Ramos (cell line): ENCODE data around the gene UHRF2.
"Not testable (repeated sequence)": the region's sequence is repeated elsewhere in the genome, so short reads cannot be mapped to it uniquely, and the experiment has no call there.

Experiments used
- in situ Hi-C: fragments of 300-500 bp; cut with MboI; formaldehyde crosslinking; loops from one replicate; pipeline ENCODE4 v1.14.3; 2022; ENCODE audit warnings: low sequenced_read_pairs; ENCODE audit not compliant: unreplicated experiment

UHRF2 gene

DNA sequence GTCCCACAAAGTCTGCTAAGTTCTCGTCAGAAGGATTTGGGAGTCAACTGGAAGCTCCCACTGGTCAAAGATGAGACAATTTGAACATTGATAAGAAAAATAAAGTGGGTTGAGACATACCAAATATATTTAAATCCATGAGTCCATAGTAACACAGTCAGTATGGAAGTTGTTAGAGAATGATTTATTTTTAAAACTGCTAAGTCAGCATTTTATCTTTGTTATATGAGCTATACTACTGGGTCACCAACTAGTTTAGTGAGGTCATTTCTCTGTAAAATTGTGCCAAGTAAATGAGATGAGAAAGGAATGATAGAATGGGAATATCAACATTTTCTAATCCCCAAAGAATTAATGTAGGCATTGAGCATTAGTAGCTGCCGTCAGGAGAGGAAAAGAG is 60.2 kb downstream of the UHRF2 start:
- in situ Hi-C loops: no loop called here

DNA sequence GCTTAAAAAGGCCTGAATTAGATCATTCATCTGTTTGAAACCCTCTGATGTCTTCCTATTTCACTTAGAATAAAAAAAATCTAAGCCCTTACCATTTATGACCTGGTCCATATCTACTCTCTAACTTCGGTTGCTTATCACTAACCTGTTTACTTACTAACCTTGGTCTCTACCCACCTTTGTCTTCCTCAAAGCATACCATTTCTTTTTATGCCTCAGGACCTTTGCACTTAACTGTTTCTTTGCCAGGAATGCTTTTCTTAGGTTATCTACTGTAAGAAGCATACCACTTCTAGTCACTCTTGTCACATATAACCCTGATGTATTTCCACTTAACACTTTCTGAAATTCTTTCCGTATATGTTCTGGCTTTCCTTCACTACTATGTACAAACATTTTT is 67.0 kb downstream of the UHRF2 start:
- in situ Hi-C loops: no loop called here

DNA sequence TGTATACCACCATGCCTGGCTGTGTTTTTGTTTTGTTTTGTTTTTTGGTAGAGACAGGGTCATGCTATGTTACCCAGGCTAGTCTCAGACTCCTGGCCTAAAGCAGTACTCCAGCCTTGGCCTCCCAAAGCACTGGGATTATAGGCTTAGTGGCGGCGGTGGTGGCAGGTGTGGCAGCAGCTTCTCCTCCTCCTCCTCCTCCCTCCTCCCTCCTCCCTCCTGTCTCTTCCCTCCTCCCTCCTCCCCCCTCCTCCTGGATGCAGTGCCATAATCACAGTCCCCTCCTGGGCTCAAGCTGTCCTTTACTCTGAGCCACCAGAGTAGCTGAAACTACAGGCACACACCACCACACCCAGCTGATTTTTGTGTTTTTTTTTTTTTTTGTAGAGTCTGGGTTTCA is 71.2 kb downstream of the UHRF2 start:
- in situ Hi-C loops: no loop called here

DNA sequence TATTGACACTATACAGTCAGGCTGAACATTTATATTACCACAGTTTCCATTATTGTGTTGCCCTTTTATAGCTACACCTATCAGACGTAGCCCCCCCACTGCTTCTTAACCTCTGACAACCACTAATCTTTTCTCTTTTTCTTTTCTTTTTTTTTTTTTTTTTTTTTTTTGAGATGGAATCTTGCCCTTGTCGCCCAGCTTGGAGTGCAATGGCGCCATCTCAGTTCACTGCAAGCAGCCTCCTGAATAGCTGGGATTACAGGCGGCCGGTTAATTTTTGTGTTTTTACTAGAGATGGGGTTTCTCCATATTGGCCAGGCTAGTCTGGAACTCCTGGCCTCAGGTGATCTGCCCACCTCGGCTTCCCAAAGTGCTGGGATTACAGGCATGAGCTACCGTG is 75.4 kb downstream of the UHRF2 start:
- in situ Hi-C loops: no loop called here

DNA sequence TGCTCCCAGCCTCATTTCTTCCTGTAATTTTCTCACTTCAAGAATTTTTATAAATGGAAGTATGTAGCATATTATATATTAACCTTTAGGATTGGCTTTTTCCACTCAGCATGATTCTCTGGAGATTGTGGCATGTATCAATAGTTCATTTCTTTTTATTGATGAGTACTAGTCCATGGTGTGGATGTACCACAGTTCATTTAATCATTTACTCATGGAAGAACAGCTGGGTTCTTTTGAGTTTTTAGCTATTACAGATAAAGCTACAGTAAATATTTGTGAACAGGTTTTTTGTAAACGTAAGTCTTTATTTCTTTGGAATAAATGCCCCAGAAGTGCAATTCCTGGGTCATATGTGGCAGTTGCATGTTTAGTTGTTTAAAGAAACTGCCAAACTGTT is 76.1 kb downstream of the UHRF2 start:
- in situ Hi-C loops: no loop called here

DNA sequence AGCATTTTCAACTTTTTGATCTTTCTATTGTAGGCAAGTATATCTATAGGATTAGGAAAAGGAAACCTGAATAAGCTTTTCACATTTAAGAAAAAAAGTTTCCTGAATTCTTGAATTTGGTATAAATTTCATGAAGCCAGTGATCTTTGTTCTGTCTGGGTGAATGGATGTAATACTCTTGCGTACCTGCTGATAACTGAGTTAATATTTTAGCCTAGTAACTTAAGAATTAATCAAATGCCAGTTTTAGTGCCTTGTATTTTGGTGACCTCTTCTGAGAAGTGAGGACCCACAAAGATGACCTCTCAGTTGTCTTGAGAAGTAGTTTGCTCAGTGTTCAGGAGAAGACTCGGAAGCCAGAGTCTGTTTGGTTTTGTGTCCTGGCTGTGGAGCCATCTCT is 77.9 kb downstream of the UHRF2 start:
- in situ Hi-C loops: no loop called here

DNA sequence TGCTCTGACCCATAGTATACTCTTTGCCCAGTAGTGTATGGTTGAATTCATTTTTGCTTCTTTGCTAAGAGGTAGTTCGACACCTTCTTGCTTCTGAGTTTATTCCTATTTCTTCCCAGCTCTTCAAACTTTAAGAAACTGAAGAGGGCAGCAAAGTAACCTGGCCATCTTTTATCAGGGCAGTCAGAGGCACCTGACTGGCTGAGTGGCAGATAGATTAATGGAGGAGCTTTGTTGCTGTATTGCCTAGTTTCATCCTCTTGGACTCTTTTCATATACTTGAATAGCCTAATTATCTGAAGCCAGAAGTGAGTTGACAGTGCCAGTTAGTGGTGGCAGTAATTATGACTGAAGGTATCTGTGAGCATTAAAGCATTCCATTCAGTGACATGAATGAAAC is 82.5 kb downstream of the UHRF2 start:
- in situ Hi-C loops: no loop called here

DNA sequence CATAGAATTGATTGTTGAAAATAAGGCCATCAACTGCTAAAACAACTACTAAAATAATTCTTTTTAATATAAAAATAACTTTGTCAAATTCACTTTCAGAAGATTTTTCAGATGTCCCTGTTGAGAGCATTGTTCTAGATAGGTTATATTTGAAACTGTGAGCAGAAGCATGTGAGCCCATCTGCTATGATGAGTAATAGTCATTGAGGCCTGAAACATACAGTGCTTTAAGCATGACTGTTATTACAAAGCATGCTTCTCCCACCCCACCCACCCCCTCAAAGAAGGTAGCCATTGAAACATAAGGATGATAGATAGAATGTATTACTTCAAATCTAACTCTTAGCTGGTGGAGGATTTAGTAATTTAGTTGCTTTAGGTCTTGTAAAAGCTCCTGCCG is 86.0 kb downstream of the UHRF2 start:
- in situ Hi-C loops: no loop called here

DNA sequence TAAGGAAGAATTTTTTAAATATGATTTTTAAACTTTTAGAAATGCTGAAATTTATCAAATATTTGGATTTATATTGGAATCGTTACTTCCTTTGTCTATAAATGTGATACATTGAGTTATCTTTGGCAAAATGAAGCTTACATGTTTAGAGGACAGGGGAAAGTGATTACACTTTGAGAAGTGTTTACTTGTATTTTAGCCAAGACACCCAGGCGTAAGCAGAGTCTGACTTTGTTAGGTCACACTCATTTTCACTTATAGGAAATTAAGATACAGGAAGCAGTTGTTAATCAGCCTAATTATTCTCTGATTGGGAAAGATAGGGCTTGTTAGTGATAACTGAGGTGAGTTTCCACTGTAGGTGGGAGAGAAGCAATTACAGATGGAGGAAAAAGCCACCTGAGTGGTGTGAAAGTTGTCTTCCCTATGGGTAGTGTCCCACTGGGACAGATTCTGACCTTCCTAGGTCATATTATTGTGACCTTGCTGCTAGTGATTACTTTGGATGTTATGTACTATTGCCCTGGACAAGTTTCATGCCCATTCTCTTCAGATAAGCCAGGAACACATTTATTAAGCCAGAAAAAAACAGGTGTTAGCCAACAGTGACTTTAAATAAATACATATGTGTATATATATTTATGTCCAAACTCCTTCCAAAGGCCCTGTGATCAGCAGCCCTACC is 88.7 kb downstream of the UHRF2 start:
- in situ Hi-C loops: no loop called here

DNA sequence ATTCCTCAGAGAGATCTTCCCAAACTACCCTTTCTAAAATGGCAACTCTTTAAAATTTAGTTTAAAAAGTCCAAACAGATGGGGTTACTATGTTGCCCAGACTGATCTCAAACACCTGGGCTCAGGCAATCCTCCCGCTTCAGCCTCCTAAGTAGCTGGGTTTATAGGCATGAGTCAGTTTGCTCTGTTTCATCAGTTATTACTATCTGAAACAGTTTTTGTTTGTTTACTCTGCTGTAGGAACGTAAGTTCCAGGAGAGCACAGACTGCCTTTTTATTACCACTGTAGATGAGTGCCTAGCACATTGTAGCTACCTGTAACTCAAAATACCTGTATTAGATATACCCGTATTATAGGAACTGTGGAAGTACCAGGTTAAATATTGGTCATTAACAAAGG is 89.4 kb downstream of the UHRF2 start:
- in situ Hi-C loops: no loop called here

DNA sequence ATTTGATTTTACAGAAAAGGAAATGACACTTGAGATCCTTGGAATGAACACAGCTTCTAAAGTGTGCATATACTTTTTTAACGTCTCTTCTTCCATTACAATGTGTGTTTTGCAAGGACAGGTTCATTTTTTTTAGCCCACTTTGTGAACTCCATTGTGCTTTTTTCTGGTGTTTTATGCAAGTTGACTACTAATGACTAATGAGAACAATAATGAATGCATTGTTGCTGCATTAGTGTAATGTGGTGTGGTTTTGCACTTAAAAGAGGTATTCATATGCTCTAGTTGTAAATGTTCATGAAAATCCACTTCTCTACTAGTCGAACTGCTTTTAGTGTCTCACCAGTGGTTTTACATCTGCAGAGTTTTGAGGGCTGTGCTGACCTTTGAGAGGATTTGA is 93.6 kb downstream of the UHRF2 start:
- in situ Hi-C loops: no loop called here

DNA sequence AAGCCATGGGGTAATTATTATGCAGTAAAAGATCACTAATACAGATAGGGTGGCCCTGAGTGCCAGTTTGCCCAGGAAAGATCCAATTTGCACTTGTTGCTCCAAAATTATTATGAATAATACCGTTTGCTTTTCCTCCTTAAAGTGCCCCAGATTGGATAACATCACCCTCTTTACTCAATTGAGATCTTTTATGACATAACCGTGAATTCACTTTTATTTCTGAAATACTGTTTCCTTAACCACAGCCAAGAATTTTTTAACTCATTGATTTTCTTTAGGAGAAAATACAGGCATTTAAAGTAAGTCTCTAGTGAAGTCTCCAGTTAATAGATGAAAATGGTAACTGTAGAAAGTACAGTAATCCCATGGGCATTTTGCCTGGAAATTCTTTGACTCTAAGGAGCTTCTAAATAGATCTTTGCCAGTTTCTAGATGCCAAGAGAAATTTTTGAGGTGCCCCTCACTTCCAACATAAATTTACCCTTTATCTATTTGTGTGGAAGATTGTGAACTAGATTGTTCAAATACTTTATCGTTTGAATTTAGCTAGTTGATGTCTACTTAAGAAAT is 99.2 kb downstream of the UHRF2 start:
- in situ Hi-C loops: no loop called here

DNA sequence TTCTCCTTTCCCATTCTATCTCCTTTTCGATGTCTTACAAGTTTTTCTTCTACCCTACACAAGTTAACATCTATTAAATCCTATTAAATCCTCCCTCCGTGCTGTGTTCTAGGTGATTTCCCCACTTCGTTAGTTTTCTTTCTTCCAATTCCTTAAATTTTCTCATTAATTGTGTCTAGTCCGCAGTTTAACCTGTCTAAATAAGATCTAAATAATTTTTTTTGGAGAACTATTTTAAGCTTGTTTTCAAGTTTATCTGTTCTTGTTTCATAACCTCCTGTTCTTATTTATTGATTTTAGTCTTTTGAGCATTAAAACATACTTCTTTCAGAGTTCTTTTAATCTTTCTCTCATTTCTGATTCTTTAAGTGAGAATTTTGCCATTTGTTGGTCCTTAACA is 109.3 kb downstream of the UHRF2 start:
- in situ Hi-C loops: no loop called here

DNA sequence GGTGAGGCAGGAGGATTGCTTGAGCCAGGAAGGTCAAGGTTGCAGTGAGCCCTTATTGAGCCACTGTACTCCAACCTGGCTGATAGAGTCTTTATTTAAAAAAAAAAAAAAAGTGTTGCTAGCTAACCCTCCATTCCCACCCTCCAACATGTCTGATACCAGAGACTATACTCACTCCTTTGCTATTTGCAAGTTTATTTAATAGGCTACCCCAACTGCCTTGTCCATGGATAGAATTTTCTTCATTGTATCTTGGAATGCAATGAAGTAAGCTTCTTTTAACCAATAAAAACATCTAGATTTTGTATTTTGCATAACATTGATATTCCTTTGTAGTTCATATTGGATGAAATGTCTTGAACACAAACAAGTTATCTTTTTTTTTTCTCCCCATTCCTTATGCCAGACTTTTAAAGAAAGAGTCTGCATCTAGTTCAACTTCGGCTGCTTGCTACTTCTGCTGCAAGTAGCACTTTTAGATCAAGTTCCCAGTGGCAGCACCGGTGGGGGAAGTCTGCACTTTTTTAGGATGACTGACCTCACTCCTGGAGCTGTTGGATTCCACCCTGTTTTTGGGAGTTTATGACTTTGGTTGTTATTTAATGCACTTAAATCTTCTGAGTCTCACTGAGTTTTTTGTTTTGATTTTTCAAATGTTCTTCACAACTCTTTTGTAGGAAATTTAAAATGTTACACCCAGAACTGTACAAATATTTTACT is 112.5 kb downstream of the UHRF2 start:
- in situ Hi-C loops: no loop called here

DNA sequence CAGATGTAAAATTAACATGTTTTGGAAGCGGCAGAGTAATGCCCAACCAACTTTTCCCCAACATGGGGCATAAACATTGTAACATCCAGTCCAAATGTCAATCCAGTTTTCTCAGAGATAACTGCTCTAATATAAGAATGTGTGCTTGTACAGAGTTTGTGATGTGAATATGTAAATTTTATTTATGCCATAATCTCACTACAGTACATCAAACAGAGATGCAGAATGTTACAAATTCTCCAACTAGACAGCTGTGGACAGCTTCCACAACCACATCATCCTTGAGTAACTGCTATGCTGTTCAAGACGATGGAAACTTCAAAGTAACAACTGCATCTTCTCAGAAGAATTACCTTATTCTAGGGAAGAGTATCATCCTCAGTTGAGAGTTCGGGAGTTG is 122.6 kb downstream of the UHRF2 start:
- in situ Hi-C loops: no loop called here

DNA sequence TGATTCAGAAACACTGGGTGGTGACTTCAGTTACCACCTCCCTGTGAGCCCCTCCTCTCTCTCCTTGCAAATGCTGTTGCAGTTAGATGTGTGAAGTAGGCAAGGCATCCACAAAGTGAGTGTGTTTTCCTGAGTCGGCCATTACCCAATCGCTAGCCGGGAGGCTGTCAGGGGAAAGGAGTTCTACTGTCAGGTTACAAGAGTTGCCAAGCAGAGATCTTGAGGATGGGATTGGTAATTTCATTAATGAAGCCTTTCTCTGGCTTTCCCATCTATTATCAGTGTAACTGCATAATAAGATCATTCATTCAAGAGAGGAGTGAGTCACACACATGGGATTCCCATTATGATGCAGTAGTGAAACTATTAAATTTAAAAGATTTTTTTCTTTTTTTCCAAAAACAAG is 125.7 kb downstream of the UHRF2 start:
- in situ Hi-C loops: no loop called here

DNA sequence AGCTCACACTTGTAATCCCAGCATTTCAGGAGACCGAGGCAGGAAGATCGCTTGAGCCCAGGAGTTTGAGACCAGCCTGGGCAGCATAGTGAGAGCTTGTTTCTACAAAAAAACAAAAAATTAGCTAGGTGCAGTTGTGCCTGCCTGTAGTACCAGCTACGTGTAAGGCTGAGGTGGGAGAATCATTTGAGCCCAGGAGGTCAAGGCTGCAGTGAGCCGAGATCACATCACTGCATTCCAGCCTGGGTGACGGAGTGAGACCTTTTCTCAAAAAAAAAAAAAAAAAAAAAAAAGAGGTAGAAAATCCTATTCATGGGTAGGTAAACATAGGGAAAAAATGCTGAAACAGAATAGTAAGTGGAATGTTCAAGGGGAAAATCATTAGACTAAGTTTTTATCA is 129.6 kb downstream of the UHRF2 start:
- in situ Hi-C loops: not testable (repeated sequence)

DNA sequence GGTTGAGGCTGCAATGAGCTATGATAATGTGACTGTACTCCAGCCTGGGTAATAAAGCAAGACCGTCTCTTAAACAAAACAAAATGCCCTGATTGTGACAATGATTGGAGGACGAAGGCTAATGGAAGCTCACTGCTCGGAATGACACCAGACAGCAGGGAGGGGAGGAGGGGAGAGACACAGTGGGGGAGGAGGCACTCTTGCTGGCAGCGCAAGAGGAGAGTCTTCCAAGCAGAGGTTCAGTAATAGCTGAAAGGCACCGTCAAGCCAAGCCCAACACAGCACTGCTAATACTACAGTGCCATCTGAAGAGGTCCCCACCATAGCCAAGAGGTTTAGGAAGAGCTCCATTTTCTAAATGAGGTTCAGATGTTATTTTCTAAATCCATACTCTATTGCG is 130.2 kb downstream of the UHRF2 start:
- in situ Hi-C loops: no loop called here

DNA sequence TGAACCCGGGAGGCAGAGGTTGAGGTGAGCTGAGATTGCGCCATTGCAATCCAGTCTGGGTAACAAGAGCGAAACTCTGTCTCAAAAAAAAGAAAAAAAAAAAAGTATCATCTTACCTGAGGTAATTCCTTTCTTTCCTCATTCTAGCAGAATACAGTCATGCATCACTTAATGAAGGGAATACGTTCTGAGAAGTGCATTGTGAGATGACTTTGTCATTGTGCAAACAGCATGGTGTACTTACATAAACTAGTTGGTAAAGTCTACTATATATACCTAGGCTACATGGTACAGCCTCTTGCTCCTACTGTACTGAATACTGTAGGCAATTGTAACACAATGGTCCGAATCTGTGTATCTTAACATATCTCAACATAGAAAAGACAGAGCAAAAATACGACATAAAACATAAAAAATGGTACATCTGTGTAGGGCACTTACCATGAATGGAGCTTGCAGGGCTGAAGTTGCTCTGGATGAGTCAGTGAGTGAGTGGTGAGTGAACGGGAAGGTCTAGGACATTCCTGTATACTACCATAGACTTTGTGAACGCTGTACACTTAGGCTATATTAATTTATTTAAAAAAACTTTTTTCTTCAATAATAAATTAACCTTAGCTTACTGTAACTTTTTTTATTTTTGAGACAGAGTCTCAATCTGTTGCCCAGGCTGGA is 132.2 kb downstream of the UHRF2 start:
- in situ Hi-C loops: no loop called here

DNA sequence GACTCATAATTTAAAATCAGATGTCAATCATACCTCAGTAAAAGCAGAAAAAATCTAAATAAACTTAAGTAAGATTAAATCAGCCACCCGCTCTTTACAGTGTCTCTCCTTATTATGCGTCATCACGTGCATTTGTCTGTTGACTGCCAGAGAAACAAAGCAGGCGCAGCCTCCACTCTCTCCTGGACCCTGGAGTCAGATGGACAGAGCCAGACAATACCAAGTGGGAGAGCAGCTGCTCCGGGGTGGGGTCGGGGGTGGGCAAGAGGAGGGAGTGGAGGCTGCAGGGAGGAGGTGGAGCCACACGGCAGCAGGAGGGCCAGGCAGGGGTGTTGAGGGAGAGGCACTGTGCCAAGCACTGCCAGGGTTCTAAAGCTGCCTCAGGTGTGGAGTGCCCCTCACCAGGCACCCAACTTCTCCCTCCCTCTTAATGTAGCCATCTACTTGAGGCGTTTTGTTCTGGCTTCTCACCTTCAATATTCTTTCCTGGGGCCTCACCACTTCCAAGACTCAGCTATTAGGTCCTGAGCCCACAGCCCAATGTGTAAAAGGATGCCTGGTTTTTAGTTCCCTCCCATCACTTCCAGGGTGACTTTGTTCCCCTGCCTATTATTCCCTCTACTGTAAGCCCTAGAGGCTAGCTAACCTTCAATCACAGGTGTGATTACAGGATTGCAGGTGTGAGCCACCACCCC is 136.3 kb downstream of the UHRF2 start:
- in situ Hi-C loops: no loop called here

DNA sequence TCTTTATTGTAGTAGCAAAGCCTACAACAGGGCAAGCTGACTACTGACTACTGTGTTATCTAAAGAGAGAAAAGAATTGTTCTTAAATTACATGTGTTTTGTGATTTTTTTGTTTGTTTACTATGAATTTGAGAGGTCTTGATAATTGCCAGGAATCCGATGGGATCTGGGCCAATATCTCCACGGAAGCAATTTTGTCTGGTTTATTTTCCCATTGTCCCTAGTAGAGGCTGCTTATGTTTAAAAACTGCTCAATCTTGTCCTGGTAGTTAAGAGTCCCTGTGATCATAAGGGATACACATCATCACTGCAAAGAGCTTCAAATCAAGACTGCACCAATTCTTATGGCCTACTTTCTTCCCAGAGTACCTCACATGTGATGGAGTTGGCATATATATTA is 138.1 kb downstream of the UHRF2 start:
- in situ Hi-C loops: loop anchor here (25.0 kb wide), 1 partner anchor 489 kb away; no protein-coding TSS in a partner anchor
